ENCODE measurements around the gene ZCCHC14. TPM values are rescaled to one million over a fixed set of nuclear protein-coding genes. Genes with fewer than 3 reads are reported as not detected.
A peak's percentile ranks its signal among the peaks of the same experiment; 100 is the strongest.

ZCCHC14 gene
- 13.2 TPM for total RNA-seq
- long read RNA-seq, partial matches to known transcripts, result 10 of 13 reads
- long read RNA-seq, other reads (novel, unspliced or antisense), result 3 of 13 reads

GRCh38 chr16:87492721-87493607, at the start of gene ZCCHC14:
Gene ZCCHC14, minus strand, starts transcription at chr16:87493024. Its CDS starts 786 bp downstream, at chr16:87492238.
- peak; percentile 100 for DNase-seq
- ATAC-seq (ENCODE audit: poor library complexity), result peak; percentile 99
- intact Hi-C loops (cut with DNase I), result no loop called here

- DNase-seq (no peak), ATAC-seq (ENCODE audit: poor library complexity) (peak; percentile 9)
- intact Hi-C loops (cut with DNase I), result no loop called here
Observed at GRCh38 chr16:87541872-87542234, 49.0 kb upstream of the ZCCHC14 start.

- intact Hi-C loops (cut with DNase I), result no loop called here
- peak; percentile 79 for ATAC-seq (ENCODE audit: poor library complexity)
Observed at GRCh38 chr16:87541147-87541871, 48.5 kb upstream of the ZCCHC14 start.

GRCh38 chr16:87540897-87541146, 48.0 kb upstream of the ZCCHC14 start:
- DNase-seq (no peak), ATAC-seq (ENCODE audit: poor library complexity) (peak; percentile 54)
- intact Hi-C loops (cut with DNase I), result no loop called here

More at GRCh38 chr16:87541147-87541871, 48.5 kb upstream of the ZCCHC14 start:
- no peak for DNase-seq

DNA sequence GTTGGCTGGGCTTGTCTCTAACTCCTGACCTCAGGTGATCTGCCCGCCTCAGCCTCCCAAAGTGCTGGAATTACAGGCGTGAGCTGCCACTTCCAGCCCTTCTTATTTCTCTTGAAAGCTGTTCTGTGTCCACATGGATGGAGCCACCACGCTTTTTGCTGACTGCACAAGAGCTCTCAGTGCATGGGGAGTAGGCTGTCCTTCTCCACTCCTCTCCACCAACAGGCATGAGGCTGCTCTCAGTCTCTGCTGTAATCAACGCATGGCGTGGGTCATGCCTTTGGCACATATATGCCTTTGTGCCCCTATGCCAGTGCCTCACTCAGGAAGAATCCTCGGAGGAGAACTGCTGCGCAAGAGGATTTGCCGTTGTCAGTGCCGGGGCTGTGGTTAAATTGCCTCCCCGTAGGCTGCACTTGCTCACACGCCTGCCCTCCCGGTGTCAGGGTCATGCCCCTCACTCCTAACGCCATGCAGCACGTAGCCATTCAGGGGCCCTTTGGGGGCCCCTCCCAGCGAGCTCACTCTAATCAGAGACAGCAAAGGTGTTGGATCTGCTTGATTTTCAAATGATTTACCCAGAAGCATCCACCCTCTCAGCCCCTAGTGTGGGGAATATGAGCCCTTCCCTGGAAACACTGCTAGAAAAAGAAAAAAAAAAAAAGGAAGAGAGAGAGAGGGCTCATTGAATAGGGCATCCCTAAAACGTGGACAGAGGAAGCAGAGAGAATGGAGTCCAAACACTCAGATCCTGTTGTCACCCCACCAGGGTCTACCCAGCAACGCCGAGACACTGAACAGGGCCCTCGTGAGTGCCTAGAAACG, 47.5 kb upstream of the ZCCHC14 start:
- DNase-seq, result no peak
- peak; percentile 36 for ATAC-seq (ENCODE audit: poor library complexity)
- intact Hi-C loops (cut with DNase I), result no loop called here

DNA sequence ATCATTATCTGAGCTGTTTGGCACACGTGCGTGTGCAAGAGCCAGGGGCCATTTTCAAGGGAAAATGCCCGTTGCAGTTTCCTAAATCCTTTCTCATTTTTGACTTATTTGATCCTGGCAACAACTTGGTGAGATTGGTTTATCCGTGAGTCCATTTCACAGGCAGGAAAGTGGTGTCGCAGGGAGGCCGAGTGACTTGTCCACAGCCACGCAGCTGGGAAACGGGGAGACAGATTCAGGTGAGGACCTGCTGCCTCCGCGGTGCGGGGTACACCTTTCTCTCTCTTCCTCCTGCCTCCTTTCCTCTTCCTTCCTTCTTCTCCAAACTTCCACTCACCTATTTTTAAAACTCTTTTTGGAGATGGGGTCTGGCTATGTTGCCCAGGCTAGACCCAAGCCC, 46.3 kb upstream of the ZCCHC14 start:
- ATAC-seq (ENCODE audit: poor library complexity) (no peak), DNase-seq (no peak)
- intact Hi-C loops (cut with DNase I), result no loop called here

DNA sequence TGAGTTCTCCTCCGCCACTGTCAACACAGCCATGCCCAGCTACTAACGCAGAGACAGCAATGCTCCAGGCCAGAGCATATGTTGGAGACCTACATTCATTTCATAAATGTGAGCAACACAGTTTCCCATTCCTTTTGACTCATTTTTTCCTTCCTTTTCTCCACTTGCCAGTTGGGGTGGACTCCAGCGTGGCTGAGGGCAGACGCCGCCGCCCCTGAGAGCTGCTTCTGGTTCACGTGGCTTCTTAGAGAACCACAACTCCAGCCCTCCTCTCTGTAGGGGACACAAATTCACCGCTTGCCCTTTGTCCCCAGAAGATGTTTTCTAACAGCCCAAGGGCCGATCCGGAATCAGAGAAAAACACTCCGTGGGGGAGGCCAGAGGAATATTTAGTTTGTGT, 45.8 kb upstream of the ZCCHC14 start:
- DNase-seq, result no peak
- ATAC-seq (ENCODE audit: poor library complexity), result no peak
- intact Hi-C loops (cut with DNase I), result no loop called here

GRCh38 chr16:87538160-87538559, 45.3 kb upstream of the ZCCHC14 start:
- DNase-seq (no peak), ATAC-seq (ENCODE audit: poor library complexity) (no peak)
- intact Hi-C loops (cut with DNase I), result no loop called here

DNA sequence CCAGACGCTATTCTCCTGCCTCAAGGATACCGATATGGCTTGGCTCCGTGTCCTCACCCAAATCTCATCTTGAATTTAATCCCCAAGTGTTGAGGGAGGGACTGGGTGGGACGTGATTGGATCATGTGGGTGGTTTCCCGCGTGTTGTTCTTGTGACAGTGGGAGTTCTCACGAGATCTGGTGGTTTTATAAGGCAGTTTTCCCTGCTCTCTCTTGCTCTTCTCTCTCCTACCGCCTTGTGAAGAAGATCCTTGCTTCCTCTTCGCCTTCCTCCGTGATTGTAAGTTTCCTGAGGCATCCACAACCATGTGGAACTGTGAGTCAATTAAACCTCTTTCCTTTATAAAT, 43.9 kb upstream of the ZCCHC14 start:
- DNase-seq (no peak), ATAC-seq (ENCODE audit: poor library complexity) (no peak)
- intact Hi-C loops (cut with DNase I), result no loop called here

- intact Hi-C loops (cut with DNase I), result no loop called here
- no peak for ATAC-seq (ENCODE audit: poor library complexity)
- no peak for DNase-seq
Observed at GRCh38 chr16:87535855-87536794, 43.3 kb upstream of the ZCCHC14 start.

DNA sequence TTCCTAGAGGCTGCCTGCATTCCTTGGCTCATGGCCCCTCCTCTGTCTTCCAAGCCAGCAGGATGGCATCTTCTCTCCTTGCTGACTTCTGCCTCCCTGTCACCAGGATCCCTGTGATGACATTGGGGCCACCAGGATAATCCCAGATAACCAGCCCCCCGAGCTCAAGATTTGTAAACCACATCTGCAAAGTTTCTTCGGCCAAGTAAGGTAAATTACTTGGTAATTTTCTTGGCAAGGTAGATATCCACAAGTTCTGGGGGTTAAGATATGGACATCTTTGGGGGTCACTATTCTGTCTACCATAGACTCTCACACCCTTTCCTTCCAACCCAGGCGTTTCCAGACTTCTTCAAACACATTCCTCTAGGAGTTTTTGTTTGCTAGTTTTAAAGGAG, 42.6 kb upstream of the ZCCHC14 start:
- ATAC-seq (ENCODE audit: poor library complexity) (no peak), DNase-seq (no peak)
- intact Hi-C loops (cut with DNase I), result no loop called here

DNA sequence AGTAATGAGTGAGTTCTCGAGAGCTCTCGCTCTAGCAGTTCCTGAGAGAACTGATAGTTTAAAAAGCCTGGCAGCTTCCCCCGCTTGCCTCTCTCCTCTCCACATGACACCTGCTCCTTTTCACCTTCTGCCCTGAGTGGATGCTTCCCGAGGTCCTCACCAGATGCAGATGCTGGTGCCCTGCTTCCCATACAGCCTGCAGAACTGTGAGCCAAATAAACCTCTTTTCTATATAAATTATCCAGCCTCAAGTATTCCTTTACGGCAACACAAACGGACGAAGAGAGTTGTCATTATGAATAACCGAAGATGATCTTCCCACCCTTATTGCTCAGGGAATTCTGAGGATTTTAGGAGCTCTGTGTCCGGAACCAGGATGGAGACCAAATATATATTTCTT, 41.9 kb upstream of the ZCCHC14 start:
- no peak for DNase-seq
- intact Hi-C loops (cut with DNase I), result no loop called here
- no peak for ATAC-seq (ENCODE audit: poor library complexity)

DNA sequence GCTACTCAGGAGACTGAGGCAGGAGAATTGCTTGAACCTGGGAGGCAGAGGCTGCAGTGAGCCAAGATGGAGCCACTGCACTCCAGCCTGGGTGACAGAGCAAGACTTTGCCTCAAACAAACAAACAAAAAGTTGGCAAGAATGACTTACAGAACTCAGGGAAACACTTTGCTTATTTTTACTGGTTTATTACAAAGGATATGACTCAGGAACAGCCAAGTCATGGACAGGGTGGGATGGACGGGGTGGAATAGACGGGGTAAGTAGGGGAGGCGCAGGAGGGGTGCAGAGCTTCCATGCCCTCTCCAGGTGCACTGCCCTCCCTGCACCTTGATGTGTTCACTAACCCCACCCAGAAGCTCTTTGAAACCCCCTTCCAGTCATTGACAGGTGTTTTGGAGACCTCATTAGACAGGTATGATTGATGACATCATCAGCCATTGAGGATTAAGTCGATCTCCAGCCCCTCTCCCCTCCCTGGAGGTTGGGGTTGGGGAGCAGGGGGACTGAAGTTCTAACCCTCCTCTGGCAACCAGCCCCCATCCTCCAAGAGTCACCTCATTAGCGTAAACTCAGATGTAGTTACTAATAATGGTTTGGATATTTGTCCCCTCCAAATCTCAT, 41.3 kb upstream of the ZCCHC14 start:
- intact Hi-C loops (cut with DNase I), result no loop called here
- no peak for ATAC-seq (ENCODE audit: poor library complexity)
- no peak for DNase-seq

- no peak for ATAC-seq (ENCODE audit: poor library complexity)
- no peak for DNase-seq
- intact Hi-C loops (cut with DNase I), result no loop called here
Observed at GRCh38 chr16:87533061-87533460, 40.2 kb upstream of the ZCCHC14 start.

DNA sequence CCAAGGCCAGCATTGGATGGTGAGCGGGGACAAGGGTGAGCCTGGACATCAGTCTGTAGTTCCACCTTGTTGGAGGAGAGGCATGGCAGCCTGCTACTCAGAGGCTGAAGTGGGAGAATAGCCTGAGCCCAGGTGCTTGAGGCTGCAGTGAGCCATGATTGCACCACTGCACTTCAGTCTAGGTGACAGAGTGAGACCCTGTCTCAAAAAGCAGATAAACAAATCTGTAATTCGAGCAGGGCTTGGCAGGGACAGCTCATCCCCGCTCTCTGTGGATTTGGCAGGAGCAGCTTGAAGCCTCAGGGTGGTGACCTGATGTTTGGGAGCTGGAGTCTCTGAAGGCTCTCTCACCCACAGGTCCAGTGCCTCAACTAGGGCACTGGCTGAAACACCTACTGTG, 38.6 kb upstream of the ZCCHC14 start:
- DNase-seq (no peak), ATAC-seq (ENCODE audit: poor library complexity) (peak; percentile 29)
- intact Hi-C loops (cut with DNase I), result no loop called here

GRCh38 chr16:87528690-87529579, 36.1 kb upstream of the ZCCHC14 start:
- DNase-seq (no peak), ATAC-seq (ENCODE audit: poor library complexity) (no peak)
- intact Hi-C loops (cut with DNase I), result no loop called here

- intact Hi-C loops (cut with DNase I), result no loop called here
- ATAC-seq (ENCODE audit: poor library complexity) (no peak), DNase-seq (no peak)
Observed at GRCh38 chr16:87527055-87527724, 34.4 kb upstream of the ZCCHC14 start.
